Kidney glomerular epithelial cell (primary cell): ENCODE measurements around the gene AJAP1.
A peak's percentile ranks its signal among the peaks of the same experiment; 100 is the strongest.

Experiments
- DNase-seq: peaks from one replicate; lab custom pipeline; 2025; lab: John Stamatoyannopoulos, UW

AJAP1 gene

DNA sequence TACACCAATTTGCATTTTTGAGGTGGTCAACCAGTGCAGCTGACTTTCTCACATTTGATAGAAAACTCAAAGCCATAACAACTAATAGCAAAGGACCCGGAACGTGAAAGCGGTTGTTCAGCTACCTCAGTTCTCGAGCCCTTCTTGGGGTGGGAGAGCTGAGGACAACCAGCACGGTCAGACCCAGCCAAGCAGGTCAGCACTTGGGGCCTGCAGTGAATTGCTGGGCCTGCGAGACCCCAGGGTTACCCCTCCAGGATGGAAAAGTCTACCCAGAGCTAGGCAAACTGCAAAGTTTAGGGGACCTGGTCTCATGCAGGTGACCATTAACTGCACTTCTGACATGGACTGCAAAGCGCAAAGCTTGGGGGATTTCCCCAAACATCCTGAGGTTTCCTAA, 23.8 kb upstream of the AJAP1 start:
- no peak for DNase-seq

- no peak for DNase-seq
Observed at GRCh38 chr1:4631321-4631720, 23.1 kb upstream of the AJAP1 start.

DNA sequence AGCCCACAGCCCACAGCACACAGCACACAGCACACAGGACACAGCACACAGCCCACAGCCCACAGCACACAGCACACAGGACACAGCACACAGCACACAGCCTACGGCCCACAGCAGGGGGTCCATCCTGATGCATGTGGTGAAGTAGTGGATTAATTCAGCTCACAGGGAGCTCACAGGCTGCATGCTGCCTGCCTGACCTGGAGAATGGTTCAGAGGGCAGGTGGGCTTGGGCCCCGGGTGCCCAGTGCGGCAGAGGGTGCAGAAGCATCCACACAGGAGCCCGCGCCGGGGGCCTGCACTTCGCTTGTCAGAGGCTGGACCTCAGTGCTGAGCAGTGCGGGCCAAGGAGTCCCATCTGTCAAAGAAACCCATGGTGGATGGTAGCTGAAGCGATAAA, 21.1 kb upstream of the AJAP1 start:
- DNase-seq = no peak

GRCh38 chr1:4634156-4634792, 20.1 kb upstream of the AJAP1 start:
- DNase-seq = no peak

- no peak for DNase-seq
Observed at GRCh38 chr1:4634793-4635406, 19.5 kb upstream of the AJAP1 start.

- no peak for DNase-seq
Observed at GRCh38 chr1:4636186-4636585, 18.2 kb upstream of the AJAP1 start.

DNA sequence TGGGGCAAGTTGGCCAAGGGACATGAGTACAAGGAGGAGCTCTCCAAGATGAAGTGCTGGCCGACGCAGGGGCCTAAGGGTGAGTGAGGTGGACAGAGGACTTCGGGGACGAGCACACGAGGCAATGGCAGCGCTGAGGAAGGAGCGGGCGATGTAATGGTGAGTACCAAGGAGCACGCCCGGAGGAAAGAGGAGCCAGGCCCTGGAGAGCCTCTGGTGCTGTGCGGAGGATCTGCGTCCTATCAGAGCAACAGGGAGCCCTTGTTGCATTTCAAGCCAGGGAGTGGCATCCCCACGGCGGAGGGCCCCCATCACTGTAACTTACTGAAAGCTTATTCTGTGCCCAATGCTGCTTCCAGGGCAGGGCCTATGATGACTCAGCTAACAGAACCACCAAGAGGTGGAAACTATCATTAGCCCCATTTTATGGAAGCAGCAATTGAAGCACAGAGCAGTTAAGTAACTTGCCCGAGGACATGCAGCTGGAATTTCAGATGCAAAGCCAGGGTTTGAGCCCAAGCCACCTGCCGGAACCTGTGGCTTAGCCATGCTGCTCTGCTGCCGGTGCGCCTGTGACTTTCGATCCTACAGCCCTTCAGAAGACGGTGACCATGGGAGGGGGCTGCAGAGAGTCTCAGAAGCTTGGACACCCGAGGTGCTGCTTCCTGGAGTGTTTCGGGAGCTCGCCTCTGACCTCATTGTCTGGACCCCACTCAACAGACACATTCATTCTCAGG, 17.6 kb upstream of the AJAP1 start:
- no peak for DNase-seq

DNA sequence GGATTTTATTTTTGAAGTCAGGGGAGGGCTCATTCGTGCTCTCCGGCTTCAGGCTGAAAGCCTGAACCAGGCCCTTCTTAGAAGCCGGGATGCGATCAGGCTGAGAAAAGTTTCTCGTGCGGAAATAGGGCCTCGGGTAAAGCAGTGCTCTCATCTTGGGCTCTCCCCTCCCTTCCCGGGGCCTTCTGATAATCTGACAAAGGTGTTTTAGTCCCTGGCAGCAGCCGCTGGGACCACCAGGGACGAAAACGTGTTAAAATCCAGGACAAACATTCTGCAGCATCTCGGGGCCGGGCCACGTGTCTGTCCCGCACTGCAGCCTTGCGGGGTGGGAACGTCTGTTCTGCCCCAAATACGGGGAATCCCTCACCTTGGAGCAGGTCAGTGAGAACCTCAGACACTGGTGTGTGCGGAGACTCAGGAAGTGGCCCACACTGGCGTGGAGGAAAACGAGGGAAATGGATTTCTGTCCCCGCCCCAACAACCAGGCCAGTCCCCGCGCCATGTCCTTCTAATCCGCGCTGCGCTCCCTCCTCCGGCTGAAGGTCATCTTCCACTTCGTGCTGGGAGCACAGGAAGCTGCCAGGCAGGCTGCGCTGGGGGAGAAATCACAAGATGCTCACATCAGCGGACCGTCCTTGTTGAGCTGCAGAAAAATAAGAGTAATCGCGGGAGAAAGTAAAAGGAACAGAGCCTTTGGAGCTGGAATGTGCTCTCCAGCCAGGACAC, 16.6 kb upstream of the AJAP1 start:
- DNase-seq = no peak

DNA sequence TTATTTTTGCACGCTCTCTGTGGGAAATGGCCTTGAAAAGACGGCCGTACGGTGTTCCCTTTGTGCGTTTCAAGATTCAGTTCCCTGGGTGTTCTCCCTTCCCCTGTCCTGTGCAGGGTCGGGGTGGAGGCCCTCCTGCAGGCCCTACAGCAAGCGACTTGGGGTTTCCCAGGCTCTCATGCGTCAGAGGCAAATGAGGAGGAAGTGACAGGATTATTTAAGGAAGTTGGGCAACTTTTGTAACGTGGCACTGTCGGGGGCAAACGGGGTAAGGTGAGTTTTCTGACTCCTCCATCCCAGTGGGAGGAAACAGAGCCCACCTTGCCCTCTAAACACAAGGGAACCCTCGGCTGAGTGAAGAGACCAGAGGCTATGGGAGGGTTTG, 16.1 kb upstream of the AJAP1 start:
- DNase-seq = no peak

DNA sequence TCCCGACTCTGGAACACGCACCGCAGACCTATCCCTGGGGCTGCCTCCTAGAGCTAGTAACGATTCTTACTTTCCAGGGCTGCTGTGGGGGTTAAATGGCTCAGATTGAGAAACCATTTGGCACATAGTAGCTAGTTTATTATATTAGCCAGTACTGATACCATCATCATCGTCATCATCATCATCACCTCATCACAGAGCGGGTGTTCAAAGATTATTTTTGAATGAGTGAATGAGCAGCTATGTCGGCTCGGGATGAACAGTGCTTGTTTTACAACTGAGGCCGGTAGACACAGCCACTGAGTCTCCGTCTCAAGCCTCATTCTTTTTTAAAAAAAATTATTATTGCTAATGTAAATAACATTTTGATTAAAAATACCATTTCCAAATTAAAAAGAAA, 13.5 kb upstream of the AJAP1 start:
- no peak for DNase-seq

DNA sequence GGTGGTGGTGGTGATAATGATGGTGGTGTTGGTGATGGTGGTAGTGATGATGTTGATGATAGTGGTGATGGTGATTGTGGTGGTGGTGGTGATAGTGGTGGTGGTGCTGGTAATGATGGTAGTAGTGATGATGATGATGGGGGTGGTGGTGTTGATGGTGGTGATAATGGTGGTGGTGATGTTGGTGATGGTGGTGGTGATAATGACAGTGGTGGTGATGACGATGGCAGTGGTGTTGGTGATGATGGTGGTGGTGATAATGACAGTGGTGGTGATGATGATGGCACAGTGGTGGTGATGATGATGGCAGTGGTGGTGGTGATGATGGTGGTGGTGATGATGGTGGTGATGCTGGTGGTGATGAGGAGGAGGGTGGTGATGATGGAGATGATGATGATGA, 7.0 kb upstream of the AJAP1 start:
- no peak for DNase-seq

DNA sequence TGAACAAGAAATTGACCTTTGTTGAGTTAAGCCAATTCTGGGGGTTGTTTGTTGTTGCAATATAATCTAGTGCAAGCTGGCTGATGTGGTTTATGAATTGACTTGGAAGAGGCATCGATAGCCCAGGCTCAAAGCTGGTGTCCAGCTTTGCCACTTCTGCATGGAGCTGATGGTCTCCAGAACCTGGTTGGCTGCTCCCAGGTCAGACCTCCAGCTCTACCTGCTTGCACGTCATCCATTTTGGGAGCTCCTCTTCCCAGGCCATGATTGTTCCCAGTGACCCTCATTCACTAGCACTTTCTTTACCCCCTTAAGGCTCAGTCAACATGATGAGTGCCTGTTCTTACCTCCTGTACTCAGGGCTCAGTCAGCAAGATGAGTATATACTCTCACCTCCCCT, 5.8 kb upstream of the AJAP1 start:
- DNase-seq = no peak

DNA sequence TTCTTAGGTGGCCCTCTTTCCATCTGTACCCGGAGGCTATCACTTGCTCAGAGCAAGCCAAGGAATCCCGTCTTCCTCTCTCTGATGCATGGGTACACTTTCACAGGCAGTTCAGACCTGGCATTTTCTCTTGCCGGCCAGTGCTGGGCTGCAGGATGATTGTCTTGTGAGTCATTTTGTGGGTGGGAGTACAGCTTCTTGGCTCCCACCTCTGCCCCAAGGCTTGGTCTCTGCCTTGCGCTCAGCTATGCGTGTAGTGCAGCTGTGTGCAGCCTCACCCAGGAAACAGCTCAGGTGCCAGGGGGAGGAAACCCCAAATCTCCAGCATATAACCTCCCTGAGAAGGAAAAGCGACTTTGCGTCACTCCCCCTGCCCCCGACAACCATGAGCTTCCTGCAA, 3.9 kb upstream of the AJAP1 start:
- DNase-seq = peak; percentile 95

DNA sequence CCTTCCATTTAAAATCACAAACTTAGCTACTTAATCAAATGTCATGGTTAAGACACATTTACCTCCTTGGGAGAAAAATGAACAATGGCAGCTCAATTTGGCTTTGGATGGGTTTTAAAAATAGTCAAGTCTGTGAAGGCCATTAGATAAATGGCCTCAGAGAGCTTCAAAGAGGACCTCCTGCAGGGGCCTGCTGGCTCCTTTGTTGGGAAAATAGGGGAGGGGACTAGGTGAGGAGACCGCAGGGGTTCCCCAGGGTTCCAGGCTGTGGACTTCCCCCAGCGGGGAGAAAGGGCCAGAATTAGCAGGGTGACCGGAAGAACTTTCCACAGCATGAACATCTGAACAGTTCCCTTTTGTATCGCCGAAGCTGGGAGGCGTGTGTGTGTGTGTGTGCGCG, 3.4 kb upstream of the AJAP1 start:
- DNase-seq = no peak

GRCh38 chr1:4652631-4653327, 1.6 kb upstream of the AJAP1 start:
- peak; percentile 39 for DNase-seq

- no peak for DNase-seq
Observed at GRCh38 chr1:4653328-4653660, 1.1 kb upstream of the AJAP1 start.

GRCh38 chr1:4654764-4655673, 610 bp downstream of the AJAP1 start:
- DNase-seq = no peak

DNA sequence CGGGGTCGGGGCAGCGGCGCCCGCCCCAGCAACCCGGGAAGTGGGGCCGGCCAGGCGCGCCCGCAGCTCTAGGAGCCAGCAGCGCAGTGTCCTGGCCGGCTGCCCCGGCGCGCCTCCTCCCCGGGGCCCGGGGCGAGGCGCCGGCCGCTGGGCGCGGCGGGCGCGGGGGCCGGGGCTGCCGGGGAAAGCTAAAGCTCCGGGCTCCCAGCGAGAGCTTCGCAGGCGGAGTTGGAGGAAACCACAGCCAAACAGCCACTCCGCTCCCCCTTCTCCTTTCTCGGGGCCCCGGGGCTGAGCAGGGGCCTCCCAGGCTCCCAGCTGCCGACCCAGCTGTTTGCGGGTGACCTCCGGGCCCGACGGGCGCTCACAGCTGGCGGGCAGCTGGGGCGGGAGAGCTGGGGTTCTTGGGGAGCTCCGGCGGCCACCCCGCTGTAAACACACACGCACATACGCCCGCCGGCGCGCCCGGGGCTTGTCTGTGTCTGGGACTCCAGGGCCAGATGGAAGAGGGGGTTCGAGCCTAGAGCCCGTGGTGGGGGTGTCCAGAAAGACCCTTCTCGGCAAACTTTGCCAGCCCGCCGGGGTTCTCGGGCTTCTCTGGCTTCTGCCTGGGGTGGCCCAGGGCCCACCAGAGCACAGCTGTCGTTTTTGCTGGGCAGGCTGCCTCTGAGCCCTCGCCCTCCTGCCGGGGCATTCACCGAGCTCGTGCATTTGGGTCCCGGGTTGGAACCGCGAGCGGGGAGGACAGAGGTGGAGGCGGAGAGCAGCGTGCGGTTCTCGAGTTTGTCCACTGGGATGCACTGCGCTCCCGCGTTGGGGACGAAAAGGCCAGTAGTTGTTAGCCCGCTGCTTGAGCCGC, 1.5 kb downstream of the AJAP1 start:
- peak; percentile 41 for DNase-seq

DNA sequence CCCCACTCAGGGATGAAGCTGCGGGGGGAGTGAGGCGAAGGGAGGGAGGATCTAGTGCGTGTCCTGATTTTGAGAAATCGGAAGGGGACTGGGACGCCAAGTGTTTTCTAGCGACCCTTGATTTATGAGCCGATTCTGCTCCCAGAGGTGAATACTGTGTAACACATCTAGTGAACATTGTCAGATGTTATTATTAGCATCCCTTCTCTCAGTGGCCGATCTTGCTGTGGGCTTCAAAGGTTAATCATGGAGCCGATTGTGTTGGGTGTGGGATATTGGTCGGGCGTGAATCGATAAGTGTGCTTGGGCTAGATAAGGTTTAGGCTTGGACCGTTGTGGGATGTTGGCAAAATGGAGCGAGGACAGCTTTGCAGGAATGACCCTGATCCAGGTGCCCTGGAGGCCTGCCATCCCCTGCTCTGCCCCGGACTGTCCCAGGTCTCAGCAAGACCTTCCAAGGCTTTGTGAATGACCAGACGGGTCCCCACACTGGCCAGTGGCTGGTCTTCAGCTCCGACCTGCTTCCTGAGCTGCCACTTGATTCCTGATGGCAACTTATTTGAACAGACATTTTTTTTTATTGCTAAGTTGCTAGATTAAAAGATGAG, 2.2 kb downstream of the AJAP1 start:
- DNase-seq = no peak

DNA sequence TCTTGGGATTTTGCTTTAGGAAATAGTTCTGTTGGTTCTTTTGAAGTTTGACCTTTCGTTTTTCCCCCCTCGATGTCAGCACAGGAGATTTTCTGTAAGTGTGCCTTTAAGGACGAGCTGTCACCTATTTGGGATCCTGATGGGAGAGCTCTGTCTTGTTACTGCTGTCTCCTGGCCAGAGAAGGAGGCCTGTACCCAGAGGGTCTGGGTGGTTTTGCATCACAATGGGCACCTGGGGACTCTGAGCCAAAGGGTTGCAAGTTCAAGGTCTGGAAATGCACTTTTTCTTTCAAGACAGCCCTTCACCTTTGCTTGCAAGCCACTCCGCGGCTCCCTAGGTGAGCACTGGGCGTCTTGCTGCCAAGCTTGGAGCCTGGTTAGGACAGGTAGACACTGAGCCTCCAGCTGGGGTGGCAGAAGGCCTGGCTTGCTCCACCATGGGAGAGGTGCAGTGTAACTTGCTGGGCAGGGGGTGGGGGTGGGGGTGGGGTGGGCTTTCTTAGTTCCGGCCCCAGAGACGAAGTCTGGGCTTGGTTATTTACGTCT, 2.9 kb downstream of the AJAP1 start:
- no peak for DNase-seq
